GM18517 (cell line): ENCODE results near the gene SPNS2.
"Not testable (repeated sequence)": the region's sequence is repeated elsewhere in the genome, so short reads cannot be mapped to it uniquely, and the experiment has no call there.

ENCODE experiments used
- ATAC-seq: cut with Tn5 transposase; IDR thresholded peaks from one replicate; pipeline ENCODE4 v1.9.1; 2021; ENCODE audit warnings: mild to moderate bottlenecking, moderate library complexity; ENCODE audit not compliant: unreplicated experiment

Gene SPNS2

GRCh38 chr17:4562015-4562969 lies 63.6 kb downstream of the SPNS2 start:
- no peak for ATAC-seq

GRCh38 chr17:4565209-4566141 lies 66.8 kb downstream of the SPNS2 start:
- ATAC-seq: no peak

GRCh38 chr17:4566785-4567184 lies 68.1 kb downstream of the SPNS2 start:
- no peak for ATAC-seq

GRCh38 chr17:4569591-4569990 lies 70.9 kb downstream of the SPNS2 start:
- ATAC-seq: no peak

GRCh38 chr17:4572131-4572530 lies 73.5 kb downstream of the SPNS2 start:
- no peak for ATAC-seq

- no peak for ATAC-seq
These were observed 74.4 kb downstream of the SPNS2 start for GRCh38 chr17:4573115-4573514.

- no peak for ATAC-seq
These were observed 75.0 kb downstream of the SPNS2 start for GRCh38 chr17:4573669-4574068.

- no peak for ATAC-seq
These were observed 75.9 kb downstream of the SPNS2 start for GRCh38 chr17:4574448-4575045.

DNA sequence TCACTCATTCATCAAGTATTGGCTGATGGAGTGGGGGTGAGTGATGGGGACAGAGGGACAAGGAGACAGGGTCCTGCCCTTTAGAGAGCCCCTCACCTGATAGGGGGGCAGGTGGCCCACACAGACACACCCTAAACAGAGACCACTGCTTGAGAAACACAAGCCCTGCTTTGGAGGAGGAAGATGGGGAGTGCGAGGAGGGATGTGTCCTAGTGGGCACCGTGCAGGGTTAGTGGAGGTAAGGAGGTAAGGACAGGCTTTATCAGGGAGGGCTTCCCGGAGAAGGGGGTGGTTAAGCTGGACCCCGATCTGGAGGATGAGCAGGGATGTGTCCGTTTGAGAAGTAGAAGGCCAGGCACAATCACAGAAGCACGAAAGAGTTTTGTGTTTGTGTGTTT lies 77.5 kb downstream of the SPNS2 start:
- no peak for ATAC-seq

- ATAC-seq: no peak
These were observed 78.1 kb downstream of the SPNS2 start for GRCh38 chr17:4576729-4577322.

GRCh38 chr17:4577386-4577993 lies 78.8 kb downstream of the SPNS2 start:
- ATAC-seq: no peak

DNA sequence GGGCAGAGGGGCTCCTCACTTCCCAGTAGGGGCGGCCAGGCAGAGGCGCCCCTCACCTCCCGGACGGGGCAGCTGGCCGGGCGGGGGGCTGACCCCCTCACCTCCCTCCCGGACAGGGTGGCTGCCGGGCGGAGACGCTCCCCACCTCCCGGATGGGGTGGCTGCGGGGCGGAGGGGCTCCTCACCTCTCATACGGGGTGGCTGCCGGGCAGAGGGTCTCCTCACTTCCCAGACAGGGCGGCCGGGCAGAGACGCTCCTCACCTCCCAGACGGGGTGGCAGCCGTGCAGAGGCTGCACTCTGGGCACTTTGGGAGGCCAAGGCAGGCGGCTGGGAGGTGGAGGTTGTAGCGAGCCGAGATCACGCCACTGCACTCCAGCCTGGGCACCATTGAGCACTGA lies 79.7 kb downstream of the SPNS2 start:
- ATAC-seq: not testable (repeated sequence)

GRCh38 chr17:4579678-4580077 lies 81.0 kb downstream of the SPNS2 start:
- no peak for ATAC-seq

DNA sequence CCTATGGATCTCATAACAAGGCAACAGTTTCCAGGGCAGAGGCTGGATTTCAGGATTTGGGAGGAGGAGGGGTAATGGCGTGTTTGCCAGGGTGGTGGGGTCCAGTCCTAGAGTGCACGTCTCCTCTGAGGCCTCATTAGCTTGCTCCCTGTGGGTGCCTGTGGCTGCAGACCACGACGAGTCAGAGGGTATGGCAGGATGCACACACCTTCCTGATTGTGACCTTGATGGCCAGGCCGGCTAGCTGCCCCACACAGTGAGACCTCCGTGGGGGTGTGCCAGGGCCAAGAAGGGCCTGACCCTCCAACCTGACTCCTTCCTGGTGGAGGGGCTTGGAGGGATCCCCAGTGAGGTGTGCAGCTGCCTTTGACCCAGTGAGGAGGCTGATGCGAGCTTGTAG lies 81.6 kb downstream of the SPNS2 start:
- ATAC-seq: no peak

GRCh38 chr17:4582101-4582501 lies 83.4 kb downstream of the SPNS2 start:
- ATAC-seq: no peak

DNA sequence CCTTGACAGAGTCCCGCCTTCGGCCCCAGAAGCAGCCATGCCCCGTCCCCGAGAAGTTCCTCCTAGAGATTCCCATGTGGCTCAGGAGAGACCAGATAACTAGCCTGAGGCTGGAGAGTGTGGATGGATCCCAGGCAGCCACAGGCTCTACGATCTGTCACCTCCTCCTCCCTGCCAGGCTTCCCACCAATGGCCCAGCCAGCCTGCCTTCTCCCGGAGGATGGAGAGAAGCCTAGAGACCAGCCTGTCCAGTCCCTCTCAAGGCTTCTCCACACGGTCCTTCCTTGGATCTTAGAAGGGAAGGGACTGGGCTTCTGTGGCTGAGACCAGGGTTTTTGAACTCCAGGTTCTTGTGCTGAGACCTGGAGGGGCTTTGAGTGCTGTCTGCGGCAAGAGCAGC lies 84.0 kb downstream of the SPNS2 start:
- ATAC-seq: no peak

DNA sequence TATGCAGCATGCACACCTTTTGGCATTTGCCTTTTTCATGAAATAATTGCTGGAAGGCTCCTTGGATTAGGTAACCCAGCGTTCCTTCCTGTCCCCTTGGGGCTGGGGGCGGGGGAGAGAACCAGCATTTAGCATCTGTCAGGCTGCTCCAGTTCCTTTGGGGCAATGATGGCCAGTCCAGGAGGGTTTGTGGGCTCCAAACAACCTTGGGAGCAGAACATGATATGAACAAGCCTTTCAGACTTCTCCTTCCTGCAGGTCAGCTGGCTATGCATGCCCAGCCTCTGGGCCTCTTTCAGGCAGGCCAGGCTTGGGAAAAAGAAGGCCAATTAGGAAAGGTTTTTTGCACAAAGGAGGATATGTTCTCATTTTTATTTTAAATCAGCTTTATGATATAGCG lies 84.5 kb downstream of the SPNS2 start:
- ATAC-seq: no peak

DNA sequence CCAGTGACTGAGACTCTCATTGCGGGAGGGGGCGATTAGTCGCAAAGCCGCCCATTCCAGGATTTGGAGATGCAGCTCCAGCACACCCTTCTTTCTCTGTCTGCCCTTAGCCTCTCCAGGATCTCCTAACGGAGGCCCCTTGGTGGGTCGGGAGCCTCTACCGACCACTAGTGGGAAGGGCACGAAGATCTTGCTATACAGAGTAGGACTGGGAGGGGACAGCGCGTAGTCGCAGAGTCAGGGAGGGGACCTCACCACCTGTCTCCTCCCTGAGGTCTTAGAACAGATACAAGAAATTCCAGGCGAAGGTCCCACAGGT lies 85.1 kb downstream of the SPNS2 start:
- ATAC-seq: no peak

DNA sequence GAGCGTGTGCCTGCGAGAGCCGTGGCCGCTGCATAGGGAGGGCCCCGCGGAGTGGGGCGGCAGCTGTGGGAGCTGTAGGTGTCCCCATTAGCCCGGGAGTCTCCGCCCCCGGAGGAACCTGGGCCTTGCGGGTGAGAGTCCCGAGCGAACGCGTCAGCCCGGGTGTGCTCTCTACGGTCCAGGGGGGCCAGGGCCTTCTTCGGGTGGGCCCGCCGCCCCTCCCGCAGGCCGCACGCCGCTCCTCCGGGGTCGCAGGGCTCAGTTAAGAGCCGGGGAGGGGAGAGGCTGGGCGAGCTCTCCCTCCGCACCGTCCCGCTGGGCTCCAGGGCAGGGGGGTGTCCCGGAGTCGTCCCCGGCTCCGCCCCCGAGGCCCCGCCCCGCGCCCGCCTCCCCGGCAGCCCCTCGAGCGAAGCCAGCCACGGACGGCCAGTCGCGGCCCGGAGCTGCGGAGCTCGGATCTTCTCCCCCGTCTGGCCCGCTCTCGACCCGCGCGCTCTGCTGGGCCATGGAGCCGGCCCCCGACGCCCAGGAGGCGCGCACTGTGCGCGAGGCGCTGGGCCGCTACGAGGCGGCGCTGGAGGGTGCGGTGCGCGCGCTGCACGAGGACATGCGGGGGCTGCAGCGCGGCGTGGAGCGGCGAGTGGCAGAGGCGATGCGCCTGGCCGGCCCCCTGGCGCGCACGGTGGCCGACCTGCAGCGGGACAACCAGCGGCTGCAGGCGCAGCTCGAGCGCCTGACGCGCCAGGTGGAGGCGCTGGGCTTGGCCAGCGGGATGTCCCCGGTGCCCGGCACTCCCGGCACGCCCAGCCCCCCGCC lies 85.6 kb downstream of the SPNS2 start, which contains the start of gene SMTNL2:
TSS of gene SMTNL2 (plus strand) at position 429 of the 816 bp plus-strand sequence. CDS start at position 506, 77 bp downstream.
- ATAC-seq: no peak
